ENCODE results near the gene POLR3GL. TPM values are rescaled to one million over a fixed set of nuclear protein-coding genes. Genes with fewer than 3 reads are reported as not detected.
A peak's percentile ranks its signal among the peaks of the same experiment; 100 is the strongest.
"Not testable (repeated sequence)": the region's sequence is repeated elsewhere in the genome, so short reads cannot be mapped to it uniquely, and the experiment has no call there.

The POLR3GL gene
- 10 to 100 TPM; 13.6 to 17.0 TPM for total RNA-seq
- long read RNA-seq, partial matches to known transcripts, result 5 of 11 reads
- long read RNA-seq, other reads (novel, unspliced or antisense), result 2 of 11 reads

- peak; percentile 97 to 98 for DNase-seq
- intact Hi-C loops (cut with DNase I, micrococcal nuclease), result loop anchor here in 1 of 2 donors (10.0 kb wide), 1 partner anchor 50 kb away; the partner anchor contains the start of genes ITGA10 and PEX11B
- ATAC-seq, result peak; percentile 95
Measured at GRCh38 chr1:145964328-145965118, at the start of gene POLR3GL, which contains the start of gene ANKRD34A. Gene POLR3GL, plus strand, starts transcription at chr1:145964690. Its CDS starts 10,176 bp downstream, at chr1:145974866. Gene ANKRD34A, minus strand, starts transcription at chr1:145964575. Its CDS starts 2,816 bp downstream, at chr1:145961759.

GRCh38 chr1:145916745-145917144 is 47.7 kb upstream of the POLR3GL start:
- DNase-seq, result no peak
- intact Hi-C loops (cut with DNase I, micrococcal nuclease), result loop anchor here in 1 of 2 donors (10.0 kb wide), 1 partner anchor 48 kb away; the partner anchor contains the start of genes ANKRD34A and POLR3GL
- ATAC-seq, result no peak

- ATAC-seq, result no peak
- DNase-seq, result no peak
- intact Hi-C loops (cut with DNase I, micrococcal nuclease), result loop anchor here in 1 of 2 donors (10.0 kb wide), 1 partner anchor 47 kb away; the partner anchor contains the start of genes ANKRD34A and POLR3GL
Measured at GRCh38 chr1:145917595-145917994, 46.9 kb upstream of the POLR3GL start.

DNA sequence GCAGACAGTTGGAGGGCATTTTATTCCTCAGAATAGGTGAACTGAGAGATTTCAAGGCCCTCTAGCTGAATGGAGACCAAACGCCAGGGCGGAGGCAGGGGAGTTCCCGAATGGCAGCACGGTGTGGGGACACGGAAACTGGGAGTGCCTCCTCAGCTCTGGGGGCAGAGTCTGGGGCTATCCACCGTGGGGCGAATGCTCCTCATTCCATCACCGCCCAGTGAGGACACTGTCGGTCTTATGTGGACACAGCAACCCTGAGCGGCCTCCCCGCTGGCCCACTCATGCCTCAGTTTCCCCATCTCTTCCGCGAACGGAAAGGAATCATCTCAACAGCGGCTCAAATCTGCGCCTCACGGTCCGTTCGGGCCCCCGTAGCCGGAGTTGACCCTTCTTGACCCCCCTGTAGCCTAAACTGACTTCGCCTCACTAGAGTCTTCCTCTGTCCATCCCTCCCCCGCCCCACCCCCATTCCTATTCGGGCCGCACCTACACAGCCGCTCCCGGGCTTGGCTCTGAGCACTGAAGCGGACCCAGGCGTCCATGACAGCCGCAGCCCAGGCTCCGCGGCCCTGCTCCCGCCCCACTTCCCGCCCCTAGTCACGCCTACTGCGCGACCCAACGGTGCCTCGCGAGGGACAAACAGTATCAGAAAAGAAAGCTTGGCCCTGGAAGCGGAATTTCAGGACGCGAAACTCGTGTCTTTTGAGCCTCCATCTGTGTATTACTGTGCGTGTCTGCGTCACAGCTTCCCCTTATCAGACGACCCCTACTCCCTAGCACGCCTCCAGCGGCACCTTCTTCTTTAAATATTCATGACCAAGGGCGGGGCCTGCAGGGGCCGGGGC is 46.1 kb upstream of the POLR3GL start, which contains the start of gene PEX11B:
TSS of gene PEX11B (minus strand) at position 574 of the 848 bp plus-strand sequence. CDS start at position 545, 29 bp downstream.
- ATAC-seq (peak; percentile 93), DNase-seq (peak; percentile 89 to 93)
- intact Hi-C loops (cut with DNase I, micrococcal nuclease), result loop anchor here in 1 of 2 donors (10.0 kb wide), 1 partner anchor 46 kb away; the partner anchor contains the start of genes ANKRD34A and POLR3GL

DNA sequence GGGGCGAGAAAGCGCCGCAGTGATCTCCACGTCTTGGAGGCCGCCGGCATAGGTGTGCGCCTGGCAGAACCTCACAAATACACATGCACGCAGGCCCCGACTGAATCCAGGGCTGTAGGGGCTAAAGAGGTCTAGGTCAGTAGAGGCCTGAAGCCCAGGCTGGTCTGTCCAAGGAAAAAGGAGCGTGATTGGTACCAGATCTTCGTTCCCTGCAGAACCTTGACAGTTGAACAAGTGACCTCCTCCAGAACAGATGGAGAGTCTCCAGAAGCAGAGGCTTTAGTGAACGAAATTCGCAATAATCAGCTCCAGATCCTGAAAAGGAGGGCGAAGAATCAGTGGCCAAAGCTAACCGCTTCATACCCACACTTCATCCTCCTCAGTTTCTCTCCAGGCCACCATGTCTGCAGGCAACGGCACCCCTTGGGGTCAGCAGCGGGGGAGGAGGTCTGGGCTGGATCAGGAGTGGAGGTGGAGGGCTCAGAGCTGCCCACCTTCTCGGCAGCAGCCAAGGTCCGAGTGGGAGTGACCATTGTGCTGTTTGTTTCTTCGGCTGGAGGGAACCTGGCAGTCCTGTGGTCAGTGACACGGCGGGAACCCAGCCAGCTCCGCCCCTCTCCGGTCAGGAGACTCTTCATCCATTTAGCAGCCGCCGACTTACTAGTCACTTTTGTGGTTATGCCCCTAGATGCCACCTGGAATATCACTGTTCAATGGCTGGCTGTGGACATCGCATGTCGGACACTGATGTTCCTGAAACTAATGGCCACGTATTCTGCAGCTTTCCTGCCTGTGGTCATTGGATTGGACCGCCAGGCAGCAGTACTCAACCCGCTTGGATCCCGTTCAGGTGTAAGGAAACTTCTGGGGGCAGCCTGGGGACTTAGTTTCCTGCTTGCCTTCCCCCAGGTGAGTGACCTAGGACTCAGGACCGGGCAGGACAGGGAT is 45.2 kb upstream of the POLR3GL start:
- DNase-seq (peak; percentile 75 to 78), ATAC-seq (peak; percentile 89)
- intact Hi-C loops (cut with DNase I, micrococcal nuclease), result loop anchor here in 1 of 2 donors (10.0 kb wide), 1 partner anchor 46 kb away; the partner anchor contains the start of genes ANKRD34A and POLR3GL

- ATAC-seq; DNase-seq; intact Hi-C loops (cut with DNase I, micrococcal nuclease): not testable (repeated sequence)
Measured at GRCh38 chr1:145920297-145920696, 44.2 kb upstream of the POLR3GL start.

DNA sequence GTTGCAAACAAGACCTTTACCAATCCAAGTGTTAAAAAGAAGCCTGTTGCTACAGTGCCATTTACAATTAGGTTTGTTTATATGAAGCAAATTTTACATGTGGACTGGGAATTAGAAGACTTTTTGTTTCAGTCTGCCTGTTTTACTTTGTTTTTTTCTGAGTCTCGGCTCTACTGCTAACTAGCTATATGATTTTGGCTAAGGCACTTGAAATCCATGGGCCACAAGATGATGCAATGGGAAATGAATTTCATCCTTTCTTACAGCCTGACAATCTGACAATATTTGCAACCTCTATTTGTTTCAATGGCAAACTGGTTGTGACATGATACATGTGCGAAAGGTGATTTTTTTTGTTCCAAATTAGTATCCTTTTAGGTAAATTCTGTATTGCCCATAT is 42.2 kb upstream of the POLR3GL start:
- no peak for DNase-seq
- intact Hi-C loops (cut with DNase I, micrococcal nuclease), result no loop called here
- ATAC-seq, result no peak

GRCh38 chr1:145926686-145927062 is 37.8 kb upstream of the POLR3GL start:
- intact Hi-C loops (cut with DNase I, micrococcal nuclease), result no loop called here
- DNase-seq, result no peak
- ATAC-seq, result peak; percentile 9

DNA sequence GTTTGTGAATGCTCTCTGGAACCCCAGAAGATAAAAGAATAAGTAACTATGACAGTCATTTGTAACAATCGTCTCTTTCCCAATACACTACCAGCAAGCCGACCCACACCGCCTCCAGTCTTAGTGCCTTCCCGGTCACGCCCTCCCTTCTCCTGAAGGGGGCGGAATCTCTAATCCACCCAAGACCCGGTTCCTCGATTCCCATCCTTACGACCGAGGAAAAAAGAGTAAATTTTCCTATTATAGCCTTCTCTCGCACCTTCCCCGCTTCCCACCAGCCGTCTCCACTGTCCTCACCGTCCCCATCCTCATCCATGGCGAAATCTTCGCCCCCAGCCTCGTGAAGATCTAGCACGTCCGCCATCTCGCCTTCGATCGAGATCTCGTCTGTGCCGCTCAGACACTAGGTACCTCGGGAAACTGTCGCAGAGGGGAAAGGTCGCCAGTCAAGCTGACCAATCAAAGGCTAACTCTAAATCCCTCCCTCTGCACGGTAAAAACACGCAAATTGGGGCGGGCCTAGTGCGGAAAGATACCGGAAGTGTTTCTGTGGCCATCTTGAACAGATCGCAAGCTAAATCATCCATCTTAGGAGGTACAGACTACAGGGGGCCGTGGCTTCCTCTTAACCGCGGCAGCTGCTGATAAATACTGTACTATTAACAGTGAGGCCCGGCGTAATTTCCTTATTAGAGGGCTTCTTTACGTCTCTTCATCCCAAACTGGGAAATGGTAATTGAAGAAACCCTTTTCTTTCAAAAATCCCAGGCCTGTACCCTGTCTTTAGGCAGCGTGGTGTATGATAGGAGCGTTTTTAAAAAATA is 37.2 kb upstream of the POLR3GL start, which contains the start of gene RBM8A:
TSS of gene RBM8A (minus strand) at position 422 of the 824 bp plus-strand sequence. CDS start at position 364, 58 bp downstream.
- intact Hi-C loops (cut with DNase I, micrococcal nuclease), result no loop called here
- ATAC-seq (peak; percentile 98), DNase-seq (peak; percentile 92 to 97)

DNA sequence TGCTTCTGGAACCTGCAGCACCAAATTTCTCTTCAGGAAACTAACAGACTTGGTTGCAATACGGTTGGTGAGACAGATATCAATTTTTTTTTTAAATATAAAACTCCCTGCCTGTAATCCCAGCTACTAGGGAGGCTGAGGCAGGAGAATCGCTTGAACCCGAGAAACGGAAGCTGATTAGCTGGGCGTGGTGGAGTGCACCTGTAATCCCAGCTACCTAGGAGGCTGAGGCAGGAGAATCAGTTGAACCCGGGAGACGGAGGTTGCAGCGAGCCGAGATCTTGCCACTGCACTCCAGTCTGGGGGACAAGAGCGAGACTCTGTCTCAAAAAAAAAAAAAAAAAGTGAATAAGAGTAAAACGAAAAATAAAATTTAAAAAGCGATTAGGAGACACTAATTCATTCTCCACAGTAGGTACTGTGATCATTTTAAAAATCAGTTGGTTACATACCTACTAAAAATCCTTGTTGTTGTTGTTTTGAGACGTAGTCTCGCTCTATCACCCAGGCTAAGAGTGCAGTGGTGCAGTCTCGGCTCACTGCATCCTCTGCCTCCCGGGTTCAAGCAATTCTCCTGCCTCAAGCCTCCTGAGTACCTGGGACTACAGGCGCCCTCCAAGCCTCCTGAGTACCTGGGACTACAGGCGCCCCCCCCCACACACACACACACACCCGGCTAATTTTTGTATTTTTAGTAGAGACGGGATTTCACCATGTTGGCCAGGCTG is 36.4 kb upstream of the POLR3GL start:
- DNase-seq (peak in 1 of 2 donors; percentile 41), ATAC-seq (peak; percentile 15)
- intact Hi-C loops (cut with DNase I, micrococcal nuclease), result no loop called here

DNA sequence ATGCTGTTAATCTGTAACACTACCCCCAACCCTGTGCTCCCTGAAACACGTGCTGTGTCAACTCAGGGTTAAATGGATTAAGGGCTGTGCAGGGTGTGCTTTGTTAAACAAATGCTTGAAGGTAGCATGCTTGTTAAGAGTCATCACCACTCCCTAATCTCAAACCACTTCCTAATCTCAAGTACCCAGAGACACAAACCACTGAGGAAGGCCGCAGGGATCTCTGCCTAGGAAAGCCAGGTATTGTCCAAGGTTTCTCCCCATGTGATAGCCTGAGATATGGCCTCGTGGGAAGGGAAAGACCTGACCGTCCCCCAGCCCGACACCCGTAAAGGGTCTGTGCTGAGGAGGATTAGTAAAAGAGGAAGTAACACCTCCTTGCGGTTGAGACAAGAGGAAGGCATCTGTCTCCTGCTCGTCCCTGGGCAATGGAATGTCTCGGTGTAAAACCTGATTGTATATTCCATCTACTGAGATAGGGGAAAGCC is 31.9 kb upstream of the POLR3GL start:
- DNase-seq; ATAC-seq; intact Hi-C loops (cut with DNase I, micrococcal nuclease): not testable (repeated sequence)

DNA sequence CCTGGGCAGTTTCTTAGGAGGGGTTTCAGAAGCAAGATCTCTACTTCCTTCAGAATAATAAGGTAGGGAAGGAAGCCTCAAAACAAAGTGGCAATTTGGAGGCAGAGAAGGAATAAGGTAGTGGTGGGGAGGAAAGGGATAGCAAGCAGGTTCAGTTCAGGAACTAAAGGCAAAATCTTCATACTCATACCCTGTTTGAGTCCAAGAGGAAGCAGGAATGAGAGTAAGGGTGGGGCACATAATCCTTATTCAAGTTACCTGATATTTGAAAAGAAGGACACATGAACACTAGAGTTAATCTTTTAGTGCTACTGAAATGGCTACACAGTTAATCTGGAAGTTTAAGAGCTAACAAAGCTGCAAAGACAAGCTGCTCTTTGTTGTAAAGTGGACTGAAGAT is 28.8 kb upstream of the POLR3GL start:
- ATAC-seq (peak; percentile 62), DNase-seq (no peak)
- intact Hi-C loops (cut with DNase I, micrococcal nuclease), result no loop called here

DNA sequence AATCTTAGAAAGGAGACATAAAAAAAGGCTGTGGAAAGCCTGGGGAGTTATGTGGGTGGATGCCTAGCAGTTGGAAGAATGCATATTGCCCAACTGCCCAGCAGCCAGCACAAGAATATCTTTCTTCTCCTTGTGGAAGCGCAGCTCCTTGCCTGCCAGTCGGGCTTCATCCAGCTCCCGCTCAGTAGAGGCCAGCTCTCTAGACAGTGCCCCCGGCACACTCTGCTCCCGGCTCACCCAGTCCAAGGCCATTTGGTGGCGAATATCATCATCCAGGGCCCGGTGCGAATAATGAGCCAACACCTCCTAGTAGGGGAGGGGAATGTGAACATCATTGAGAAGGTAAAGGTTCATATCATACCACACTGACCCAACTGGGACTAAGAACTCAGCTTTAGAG is 28.2 kb upstream of the POLR3GL start:
- DNase-seq, result no peak
- ATAC-seq, result no peak
- intact Hi-C loops (cut with DNase I, micrococcal nuclease), result no loop called here

DNA sequence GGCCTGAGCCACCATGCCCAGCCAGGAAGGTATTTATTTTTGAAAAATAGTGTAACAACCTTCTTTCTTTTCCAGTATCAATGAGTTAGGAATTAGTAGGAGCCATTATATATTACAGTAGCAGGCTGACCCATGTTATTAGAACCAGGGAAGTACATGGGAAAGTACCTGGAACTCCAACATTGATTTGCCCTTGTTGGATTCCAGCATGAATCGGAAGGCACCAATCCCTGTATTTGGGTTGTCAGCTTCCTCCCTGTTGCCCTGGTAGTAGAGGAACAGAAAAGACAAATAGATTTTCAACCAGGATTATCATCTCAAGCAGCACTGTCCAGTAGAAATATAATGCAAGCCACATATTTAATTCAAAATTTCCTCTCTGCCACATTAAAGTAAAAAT is 27.1 kb upstream of the POLR3GL start:
- ATAC-seq, result no peak
- DNase-seq, result no peak
- intact Hi-C loops (cut with DNase I, micrococcal nuclease), result no loop called here

GRCh38 chr1:145942405-145942804 is 22.1 kb upstream of the POLR3GL start:
- intact Hi-C loops (cut with DNase I, micrococcal nuclease), result no loop called here
- ATAC-seq (no peak), DNase-seq (no peak)

DNA sequence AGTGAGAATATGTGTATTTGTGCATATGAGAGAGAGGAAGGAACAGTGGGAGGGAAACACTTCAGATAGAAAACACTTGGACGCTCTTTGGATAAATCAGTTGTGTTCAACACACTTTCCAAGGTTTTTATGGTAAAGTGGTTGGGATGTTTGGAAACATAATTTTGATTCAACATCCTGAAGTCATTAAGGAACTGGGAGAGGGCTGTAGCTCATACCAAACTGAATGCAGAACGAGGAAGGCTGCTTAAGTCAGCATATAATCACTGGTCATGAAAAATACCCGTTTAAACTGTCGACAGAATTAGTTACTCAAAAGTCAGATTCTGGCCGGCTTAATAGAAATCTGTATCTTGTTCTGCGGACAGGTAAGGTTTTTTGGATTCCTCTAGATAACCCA is 21.6 kb upstream of the POLR3GL start:
- DNase-seq, result no peak
- ATAC-seq, result no peak
- intact Hi-C loops (cut with DNase I, micrococcal nuclease), result no loop called here
